LoVo (cell line): Measurements from ENCODE around the gene DCAF16.

Source experiments
- DNase-seq: peaks from one replicate; pipeline ENCODE4 v3.0.0-alpha.2; 2016; ENCODE audit warnings: low spot score

The DCAF16 gene

GRCh38 chr4:17781300-17782287 is 29.0 kb downstream of the DCAF16 start, which contains the start of gene FAM184B:
FAM184B (minus strand) TSS chr4:17781621; CDS start chr4:17781299, 322 bp downstream.
- no peak for DNase-seq

GRCh38 chr4:17780501-17781299 is 29.9 kb downstream of the DCAF16 start:
- no peak for DNase-seq

GRCh38 chr4:17778431-17778830 is 32.1 kb downstream of the DCAF16 start:
- DNase-seq, result no peak

DNA sequence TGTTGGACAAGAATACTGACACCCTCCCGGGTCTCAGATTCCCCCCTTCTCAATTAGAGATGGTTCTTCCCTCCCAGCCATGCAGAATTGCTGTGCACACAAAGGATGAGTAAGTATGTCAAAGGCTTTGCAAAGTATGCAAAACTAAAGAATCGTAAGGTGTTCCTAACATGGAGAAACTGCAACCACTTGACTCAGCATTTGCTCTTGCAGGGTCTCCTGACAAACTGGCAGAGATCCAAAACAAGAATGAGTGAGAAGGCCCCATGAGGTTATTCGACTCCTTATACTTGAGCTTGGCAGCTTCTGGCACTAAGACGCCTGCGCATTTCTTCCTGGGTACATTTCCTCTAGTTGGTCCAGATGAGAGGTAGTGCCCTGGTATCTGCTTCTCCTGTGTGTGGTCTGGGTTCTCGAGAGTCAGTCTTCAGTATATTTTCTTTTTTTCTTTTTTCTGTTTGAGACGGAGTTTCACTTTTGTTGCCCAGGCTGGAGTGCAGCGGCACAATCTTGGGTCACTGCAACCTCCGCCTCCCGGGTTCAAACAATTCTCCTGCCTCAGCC is 37.3 kb downstream of the DCAF16 start:
- DNase-seq, result no peak

DNA sequence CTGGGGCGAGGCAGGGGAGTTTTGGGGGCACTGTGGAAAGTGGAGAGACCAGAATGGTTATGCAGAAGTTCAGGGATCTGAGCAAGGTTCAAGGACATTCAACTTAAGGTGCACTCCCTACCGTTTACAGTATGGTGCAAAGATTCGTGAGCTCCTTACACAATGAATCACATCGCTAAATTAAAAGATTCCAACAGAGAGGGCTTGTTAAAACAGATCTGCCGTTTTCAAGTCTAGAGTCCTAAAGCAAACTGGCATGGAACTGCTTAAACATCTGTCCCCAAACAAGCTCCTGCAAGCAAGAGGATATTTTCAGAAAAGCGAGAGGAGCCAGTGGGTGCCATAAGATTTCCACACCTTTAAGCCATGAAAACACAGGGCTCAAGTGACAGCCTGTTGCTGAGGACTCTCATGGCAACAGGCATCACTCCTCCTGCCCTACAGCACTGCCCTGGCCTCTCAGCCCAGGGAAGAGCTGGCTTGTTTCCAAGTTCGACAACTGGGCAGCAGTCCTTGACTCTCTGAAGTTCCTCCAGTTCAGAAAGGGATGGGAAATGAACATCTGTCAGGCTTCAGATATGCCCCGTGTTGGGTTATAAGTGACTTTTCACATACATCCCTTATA is 39.2 kb downstream of the DCAF16 start:
- DNase-seq, result no peak

- DNase-seq, result no peak
Observed at GRCh38 chr4:17770845-17771244, 39.7 kb downstream of the DCAF16 start.

DNA sequence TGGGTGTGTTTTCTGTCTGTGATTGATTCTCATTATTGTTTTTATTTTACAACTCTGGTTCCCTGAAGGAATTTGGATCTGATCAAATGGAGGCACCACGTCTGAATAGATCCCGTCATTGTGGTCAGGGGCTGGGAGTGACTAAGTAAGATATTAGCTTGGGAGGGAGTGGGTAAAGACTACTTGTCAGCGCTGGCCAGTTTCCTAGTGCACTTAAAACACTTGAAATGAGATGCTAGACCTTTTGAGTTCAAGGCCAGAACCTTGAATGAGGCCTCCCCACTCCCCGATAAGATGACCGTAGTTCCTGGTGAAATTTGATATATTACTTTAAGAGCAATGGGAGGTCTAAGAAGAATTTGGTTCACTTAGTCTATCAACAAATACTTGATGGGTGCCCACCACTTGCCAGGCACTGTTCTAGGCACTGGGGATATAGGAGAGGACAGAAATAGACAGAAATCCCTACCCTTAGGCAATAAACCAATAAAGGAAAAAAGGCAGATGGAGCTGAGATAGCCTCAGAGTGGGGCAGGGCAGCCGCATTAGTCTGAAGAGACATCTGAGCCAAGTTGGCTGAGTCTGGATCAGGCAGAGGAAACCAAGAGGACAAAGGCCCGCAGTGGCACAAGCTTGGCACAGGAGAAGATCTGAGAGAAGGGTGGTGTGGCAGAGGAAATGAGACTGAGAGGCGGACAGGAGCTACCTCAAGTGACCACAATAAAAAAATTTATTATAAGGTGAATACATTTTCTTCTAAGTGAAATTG is 41.0 kb downstream of the DCAF16 start:
- no peak for DNase-seq

DNA sequence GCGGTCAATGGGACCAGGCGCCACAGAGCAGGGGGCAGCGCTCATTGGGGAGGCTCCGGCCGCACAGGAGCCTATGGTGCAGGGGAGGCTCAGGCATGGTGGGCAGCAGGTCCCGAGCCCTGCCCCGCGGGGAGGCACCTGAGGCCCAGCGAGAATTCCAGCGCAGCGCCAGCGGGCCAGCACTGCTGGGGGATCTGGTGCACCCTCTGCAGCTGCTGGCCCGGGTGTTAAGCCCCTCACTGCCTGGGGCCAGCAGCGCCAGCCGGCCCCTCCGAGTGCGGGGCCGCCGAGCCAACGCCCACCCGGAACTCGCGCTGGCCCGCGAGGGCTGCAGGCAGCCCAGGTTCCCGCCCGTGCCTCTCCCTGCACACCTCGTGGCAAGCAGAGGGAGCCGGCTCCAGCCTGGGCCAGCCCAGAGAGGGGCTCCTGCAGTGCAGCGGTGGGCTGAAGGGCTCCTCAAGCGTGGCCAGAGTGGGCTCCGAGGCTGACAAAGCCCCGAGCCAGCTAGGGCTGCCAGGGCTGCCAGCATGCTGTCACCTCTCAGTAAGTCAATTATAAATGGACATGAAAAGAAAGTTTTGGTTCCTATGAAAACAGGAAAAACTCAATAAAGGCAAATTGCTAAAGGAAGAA is 43.6 kb downstream of the DCAF16 start:
- no peak for DNase-seq

GRCh38 chr4:17765514-17766286 is 44.9 kb downstream of the DCAF16 start:
- no peak for DNase-seq

GRCh38 chr4:17763931-17764330 is 46.6 kb downstream of the DCAF16 start:
- no peak for DNase-seq

GRCh38 chr4:17763416-17763815 is 47.1 kb downstream of the DCAF16 start:
- DNase-seq, result no peak

DNA sequence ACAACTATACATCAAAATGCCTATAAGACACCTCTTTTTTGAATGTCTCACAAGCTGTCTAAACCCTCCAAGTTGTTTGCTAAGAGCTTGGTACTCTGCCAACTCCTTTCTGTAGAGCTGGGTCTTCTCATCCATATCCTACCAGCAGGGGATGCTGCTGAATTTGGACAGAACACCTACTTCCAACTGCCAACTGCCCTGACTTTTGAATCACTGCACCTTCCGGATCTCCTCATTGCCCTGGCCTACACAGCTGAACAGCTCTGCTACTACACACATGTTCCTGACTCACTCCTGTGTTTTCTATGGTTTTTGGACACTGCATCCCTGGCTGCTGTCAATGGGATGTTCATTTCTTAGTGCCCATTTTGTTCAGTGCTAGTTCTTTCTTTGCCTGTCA is 47.8 kb downstream of the DCAF16 start:
- no peak for DNase-seq

- no peak for DNase-seq
Observed at GRCh38 chr4:17761062-17761461, 49.5 kb downstream of the DCAF16 start.

- DNase-seq, result no peak
Observed at GRCh38 chr4:17760626-17761025, 49.9 kb downstream of the DCAF16 start.

DNA sequence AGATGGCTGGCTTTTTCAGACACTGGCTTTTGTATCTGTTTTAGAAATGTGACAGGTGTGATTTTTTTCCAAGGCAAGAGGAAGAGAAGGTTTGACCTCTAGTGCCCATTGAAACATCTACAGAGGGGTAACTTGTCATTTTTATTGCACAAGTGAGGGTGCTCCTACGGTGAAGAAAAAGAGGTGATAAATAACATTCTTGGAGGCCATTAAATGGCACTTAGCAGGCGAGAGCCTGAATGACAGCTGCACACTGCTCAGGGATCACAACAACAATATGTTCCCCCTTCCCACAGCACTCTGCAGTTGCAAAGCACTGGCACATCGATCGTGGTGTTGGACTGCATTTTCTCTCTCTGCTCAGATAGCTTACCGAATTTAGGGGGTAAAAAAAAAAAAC is 52.1 kb downstream of the DCAF16 start:
- no peak for DNase-seq

- DNase-seq, result no peak
Observed at GRCh38 chr4:17757621-17758020, 52.9 kb downstream of the DCAF16 start.

GRCh38 chr4:17753646-17754045 is 56.9 kb downstream of the DCAF16 start:
- DNase-seq, result no peak
